Activated CD4-positive, alpha-beta T cell treated with anti-CD3 and anti-CD28 coated beads for 36 hours (primary cell): Measurements from ENCODE around the gene TUBA3C. TPM values are rescaled to one million over a fixed set of nuclear protein-coding genes. Genes with fewer than 3 reads are reported as not detected.
"Not testable (repeated sequence)": the region's sequence is repeated elsewhere in the genome, so short reads cannot be mapped to it uniquely, and the experiment has no call there.

Experiments
- ATAC-seq: fragments of 200-7000 bp; cut with Tn5 transposase; one replicate; pipeline ENCODE4 v1.10.0; 2021; ENCODE audit warnings: mild to moderate bottlenecking, moderate library complexity
- CTCF ChIA-PET: fragments of 350-600 bp; sonication (Branson Sonifier 250); formaldehyde crosslinking; loops from one replicate; lab custom pipeline; 2021; ENCODE audit warnings: antibody characterized with exemption; lab: Charles Lee
- POLR2A ChIA-PET: fragments of 350-600 bp; sonication (Branson Sonifier 250); formaldehyde crosslinking; loops from one replicate; lab custom pipeline; 2021; ENCODE audit warnings: antibody characterized with exemption, inconsistent platforms; lab: Charles Lee
- DNase-seq: peaks from one replicate; pipeline ENCODE4 v3.0.0-alpha.2; 2020
- H3K27ac Mint-ChIP-seq: one replicate; pipeline ENCODE4 v1.8.0; 2021; ENCODE audit warnings: mixed read lengths
- H3K27me3 Mint-ChIP-seq: one replicate; pipeline ENCODE4 v1.8.0; 2021; ENCODE audit warnings: mixed read lengths
- H3K36me3 Mint-ChIP-seq: one replicate; pipeline ENCODE4 v1.8.0; 2021; ENCODE audit warnings: low read depth, mixed read lengths
- H3K4me1 Mint-ChIP-seq: one replicate; pipeline ENCODE4 v1.8.0; 2021; ENCODE audit warnings: mixed read lengths
- H3K4me3 Mint-ChIP-seq: one replicate; pipeline ENCODE4 v1.8.0; 2021; ENCODE audit warnings: mild to moderate bottlenecking, moderate library complexity, mixed read lengths
- H3K9me3 Mint-ChIP-seq: one replicate; pipeline ENCODE4 v1.8.0; 2021; ENCODE audit warnings: low read depth, mixed read lengths
- intact Hi-C, 2 experiments: fragments of 100-400 bp; cut with DNase I in 1 of 2; cut with micrococcal nuclease in 1 of 2; formaldehyde crosslinking; loops; one replicate each; pipeline versions ENCODE4 v1.14.2 to v1.15.1; 2022 to 2024; cut with DNase I, micrococcal nuclease
- total RNA-seq, 2 experiments: library from RNA; stranded (reverse); gene quantifications; one replicate each; pipeline ENCODE4 v1.2.3, GENCODE V29; 2021

Gene TUBA3C
- total RNA-seq, 2 experiments from 2014 or later: not detected

GRCh38 chr13:19179916-19180315 lies 1.7 kb downstream of the TUBA3C start:
- Mint-ChIP-seq H3K27me3 (no peaks in the 10 kb centered on the region), H3K4me3 (no peak overlapping the region), H3K27ac (no peak overlapping the region), H3K4me1 (no peaks in the 10 kb centered on the region), H3K36me3 (no peaks in the 10 kb centered on the region), H3K9me3 (no peaks in the 10 kb centered on the region)
- ATAC-seq (no peak), DNase-seq (no peak)
- ChIA-PET CTCF (no interaction called here), POLR2A (no interaction called here)
- intact Hi-C loops: no loop called here

DNA sequence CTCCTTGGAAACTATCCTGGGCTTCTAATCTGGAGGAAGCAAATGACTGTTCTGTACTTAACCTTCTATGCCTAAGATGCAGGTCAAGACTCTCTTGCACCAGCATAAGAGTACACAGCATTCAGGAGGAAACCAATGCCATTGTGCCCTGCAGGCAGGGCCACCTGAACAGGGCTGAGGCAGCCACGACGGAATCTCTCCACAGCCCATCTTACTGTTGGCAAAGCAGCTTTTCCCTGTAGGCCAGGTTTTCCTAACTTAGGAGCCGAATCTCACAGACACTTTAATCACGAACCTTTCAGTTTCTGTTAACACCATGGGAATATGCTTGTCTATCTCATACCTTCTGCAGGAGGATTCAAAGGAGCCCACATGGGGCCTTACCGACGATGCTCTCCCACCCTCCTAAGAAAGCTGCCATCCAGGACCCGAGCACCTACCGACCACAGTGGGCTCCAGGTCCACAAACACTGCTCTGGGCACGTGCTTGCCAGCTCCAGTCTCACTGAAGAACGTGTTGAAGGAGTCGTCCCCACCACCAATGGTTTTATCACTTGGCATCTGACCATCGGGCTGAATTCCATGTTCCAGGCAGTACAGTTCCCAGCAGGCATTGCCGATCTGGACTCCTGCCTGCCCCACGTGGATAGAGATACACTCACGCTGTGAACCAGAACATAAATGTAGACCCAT lies 2.6 kb downstream of the TUBA3C start:
- intact Hi-C loops: no loop called here
- H3K4me1 Mint-ChIP-seq: no peaks in the 10 kb centered on the region

DNA sequence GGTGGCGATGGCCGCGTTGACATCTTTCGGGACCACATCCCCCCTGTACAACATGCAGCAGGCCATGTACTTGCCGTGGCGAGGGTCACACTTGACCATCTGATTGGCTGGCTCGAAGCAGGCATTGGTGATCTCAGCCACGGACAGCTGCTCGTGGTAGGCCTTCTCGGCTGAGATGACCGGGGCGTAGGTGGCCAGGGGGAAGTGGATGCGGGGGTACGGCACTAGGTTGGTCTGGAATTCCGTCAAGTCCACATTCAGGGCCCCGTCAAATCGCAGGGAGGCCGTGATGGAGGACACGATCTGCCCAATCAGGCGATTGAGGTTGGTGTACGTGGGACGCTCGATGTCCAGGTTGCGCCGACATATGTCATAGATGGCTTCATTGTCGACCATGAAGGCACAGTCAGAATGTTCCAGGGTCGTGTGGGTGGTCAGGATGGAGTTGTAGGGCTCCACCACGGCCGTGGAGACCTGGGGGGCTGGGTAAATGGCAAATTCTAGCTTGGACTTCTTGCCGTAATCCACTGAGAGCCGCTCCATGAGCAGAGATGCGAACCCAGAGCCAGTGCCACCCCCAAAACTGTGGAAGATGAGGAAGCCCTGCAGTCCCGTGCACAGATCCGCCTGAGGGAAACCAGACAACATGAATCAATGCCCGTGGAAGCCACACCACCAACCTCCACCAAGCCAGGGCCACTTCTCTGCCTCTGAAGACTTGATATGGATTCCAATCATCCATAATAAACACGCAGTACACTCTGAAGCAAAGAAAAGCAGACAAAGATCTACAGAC lies 4.4 kb downstream of the TUBA3C start:
- ATAC-seq, H3K27me3 Mint-ChIP-seq, H3K9me3 Mint-ChIP-seq, CTCF ChIA-PET, H3K27ac Mint-ChIP-seq, H3K4me1 Mint-ChIP-seq, H3K36me3 Mint-ChIP-seq, intact Hi-C loops, DNase-seq, H3K4me3 Mint-ChIP-seq, POLR2A ChIA-PET: not testable (repeated sequence)

More for the DNA sequence above, 2.6 kb downstream of the TUBA3C start:
- no peaks in the 10 kb centered on the region for H3K27me3 Mint-ChIP-seq
- no peak overlapping the region for H3K4me3 Mint-ChIP-seq
- ChIA-PET POLR2A (no interaction called here), CTCF (no interaction called here)
- H3K27ac Mint-ChIP-seq: no peak overlapping the region
- no peaks in the 10 kb centered on the region for H3K9me3 Mint-ChIP-seq
- DNase-seq: no peak
- no peak for ATAC-seq
- no peaks in the 10 kb centered on the region for H3K36me3 Mint-ChIP-seq

GRCh38 chr13:19173752-19174151 lies 7.9 kb downstream of the TUBA3C start:
- H3K4me1 Mint-ChIP-seq: no peaks in the 10 kb centered on the region
- DNase-seq (no peak), ATAC-seq (no peak)
- no peaks in the 10 kb centered on the region for H3K9me3 Mint-ChIP-seq
- POLR2A ChIA-PET: no interaction called here
- H3K36me3 Mint-ChIP-seq: no peaks in the 10 kb centered on the region
- H3K4me3 Mint-ChIP-seq: no peak overlapping the region
- no peak overlapping the region for H3K27ac Mint-ChIP-seq
- CTCF ChIA-PET: no interaction called here
- intact Hi-C loops: no loop called here
- no peaks in the 10 kb centered on the region for H3K27me3 Mint-ChIP-seq

- Mint-ChIP-seq H3K4me1 (no peaks in the 10 kb centered on the region), H3K36me3 (no peaks in the 10 kb centered on the region), H3K27me3 (no peaks in the 10 kb centered on the region), H3K9me3 (no peaks in the 10 kb centered on the region), H3K4me3 (no peak overlapping the region), H3K27ac (no peak overlapping the region)
- ChIA-PET POLR2A (no interaction called here), CTCF (no interaction called here)
- ATAC-seq: no peak
- DNase-seq: no peak
- intact Hi-C loops: no loop called here
Measured at GRCh38 chr13:19172647-19173030, 9.0 kb downstream of the TUBA3C start.

DNA sequence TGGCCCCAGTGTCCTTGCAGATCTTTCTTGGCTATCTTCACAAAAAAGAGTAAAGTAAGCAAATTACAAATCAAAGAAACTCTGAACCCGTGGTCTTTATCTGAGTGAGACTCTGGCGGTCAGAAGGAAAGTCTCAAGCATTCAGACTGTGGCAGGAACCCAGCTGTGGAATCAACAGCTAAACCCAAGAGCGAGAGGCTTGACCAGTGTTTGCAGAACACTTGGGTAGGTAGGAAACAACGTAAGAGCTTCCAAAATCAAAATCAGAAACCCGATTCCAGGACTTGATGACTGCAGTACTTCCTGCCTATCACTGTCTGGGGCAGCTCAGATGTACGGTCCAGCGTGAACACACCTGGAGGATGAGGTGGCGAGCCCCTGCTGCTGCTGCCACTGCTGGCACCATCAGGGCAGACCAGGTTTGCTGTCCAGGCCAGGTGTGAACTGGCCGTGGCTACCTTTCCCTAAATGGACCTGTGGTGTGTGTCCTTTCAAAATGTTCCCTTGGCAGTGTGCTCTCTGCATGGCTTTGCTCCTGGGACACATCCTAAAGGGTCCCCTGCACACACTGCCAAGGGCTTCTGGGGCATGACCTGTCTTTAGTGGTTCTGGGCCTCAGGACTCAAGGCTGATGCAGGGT lies 9.5 kb downstream of the TUBA3C start:
- ATAC-seq (no peak), DNase-seq (no peak)
- Mint-ChIP-seq H3K27ac (no peak overlapping the region), H3K27me3 (no peaks in the 10 kb centered on the region), H3K4me3 (no peak overlapping the region), H3K4me1 (no peaks in the 10 kb centered on the region), H3K9me3 (no peaks in the 10 kb centered on the region), H3K36me3 (no peaks in the 10 kb centered on the region)
- intact Hi-C loops: no loop called here
- POLR2A ChIA-PET: no interaction called here
- CTCF ChIA-PET: no interaction called here

DNA sequence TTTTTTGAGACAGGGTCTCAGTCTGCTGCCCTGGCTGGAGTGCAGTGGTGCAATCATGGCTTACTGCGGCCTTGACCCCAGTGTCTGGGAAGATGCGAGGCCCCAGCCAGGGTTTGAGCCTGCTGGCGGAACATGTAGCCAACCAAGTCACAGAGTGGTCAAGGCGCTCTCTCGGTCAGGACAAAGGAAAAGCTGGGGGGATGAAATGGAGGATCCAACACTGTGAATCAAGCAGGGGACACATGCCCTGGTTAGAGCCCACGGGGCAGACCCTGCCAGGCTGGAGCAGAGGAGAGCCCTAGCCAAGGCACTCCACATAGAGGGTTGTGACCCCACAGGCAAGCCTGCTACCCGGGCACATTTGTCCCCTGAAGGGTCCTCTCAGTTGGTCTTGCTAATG lies 10.1 kb downstream of the TUBA3C start:
- no peaks in the 10 kb centered on the region for H3K4me1 Mint-ChIP-seq
- H3K4me3 Mint-ChIP-seq: no peak overlapping the region
- DNase-seq (no peak), ATAC-seq (no peak)
- no peaks in the 10 kb centered on the region for H3K36me3 Mint-ChIP-seq
- POLR2A ChIA-PET: no interaction called here
- CTCF ChIA-PET: interaction anchor here (0.9 kb wide), 1 partner anchor 31 kb away, joined by 4 read pairs; no protein-coding TSS in a partner anchor
- H3K9me3 Mint-ChIP-seq: no peaks in the 10 kb centered on the region
- intact Hi-C loops: no loop called here
- no peak overlapping the region for H3K27ac Mint-ChIP-seq
- H3K27me3 Mint-ChIP-seq: no peaks in the 10 kb centered on the region

DNA sequence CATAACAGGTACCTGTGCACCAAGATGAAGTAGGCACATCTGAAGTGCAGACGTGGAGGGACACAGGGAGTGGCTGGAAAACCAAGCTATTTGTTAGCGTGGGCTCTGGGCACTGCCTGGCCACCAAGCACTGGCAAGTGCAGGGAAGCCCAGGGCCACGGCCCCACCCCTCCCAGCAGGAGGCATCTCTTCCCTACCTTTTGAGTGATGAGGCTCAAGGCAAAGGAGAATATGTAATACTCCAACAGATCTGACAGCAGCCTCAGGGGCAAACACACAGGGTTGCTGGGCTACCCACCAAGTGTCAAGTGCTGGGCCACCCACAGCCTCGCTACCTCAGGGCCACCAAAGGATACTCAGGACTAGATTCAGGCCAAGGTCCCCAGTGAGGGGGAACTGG lies 11.6 kb downstream of the TUBA3C start:
- DNase-seq (no peak), ATAC-seq (no peak)
- H3K4me1 Mint-ChIP-seq: no peaks in the 10 kb centered on the region
- H3K36me3 Mint-ChIP-seq: no peaks in the 10 kb centered on the region
- ChIA-PET POLR2A (no interaction called here), CTCF (interaction anchor here (1.0 kb wide), 1 partner anchor 16 kb away, joined by 3 read pairs; no protein-coding TSS in a partner anchor)
- H3K9me3 Mint-ChIP-seq: no peaks in the 10 kb centered on the region
- intact Hi-C loops: no loop called here
- no peak overlapping the region for H3K27ac Mint-ChIP-seq
- H3K27me3 Mint-ChIP-seq: no peaks in the 10 kb centered on the region
- no peak overlapping the region for H3K4me3 Mint-ChIP-seq

DNA sequence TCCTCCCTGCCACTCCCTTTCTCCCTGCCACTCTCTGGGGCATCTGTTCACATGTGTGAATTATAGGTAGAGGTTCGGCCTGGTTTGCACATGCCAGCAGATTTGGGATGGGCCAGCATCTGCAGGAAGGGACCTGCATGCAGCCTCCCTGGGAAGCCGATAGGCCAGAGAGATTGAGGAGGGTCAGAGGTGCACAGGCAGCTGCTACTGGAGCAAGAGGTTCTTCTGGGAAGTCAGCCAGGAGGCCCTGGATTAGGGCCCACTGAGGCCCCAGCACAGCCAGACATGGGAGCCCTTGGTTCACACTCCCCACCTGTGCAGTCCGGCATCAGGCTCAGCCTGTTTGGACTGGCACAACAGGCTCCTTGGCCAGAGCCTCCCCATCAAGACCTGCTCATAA lies 12.1 kb downstream of the TUBA3C start:
- Mint-ChIP-seq H3K27me3 (no peaks in the 10 kb centered on the region), H3K4me3 (no peak overlapping the region), H3K27ac (no peak overlapping the region), H3K4me1 (no peaks in the 10 kb centered on the region), H3K9me3 (no peaks in the 10 kb centered on the region), H3K36me3 (no peaks in the 10 kb centered on the region)
- intact Hi-C loops: no loop called here
- no peak for ATAC-seq
- DNase-seq: no peak
- ChIA-PET POLR2A (no interaction called here), CTCF (interaction anchor here (1.0 kb wide), 1 partner anchor 15 kb away, joined by 3 read pairs; no protein-coding TSS in a partner anchor)

- intact Hi-C loops: no loop called here
- POLR2A ChIA-PET: no interaction called here
- DNase-seq: no peak
Measured at GRCh38 chr13:19161308-19161707, 20.3 kb downstream of the TUBA3C start.

GRCh38 chr13:19159761-19160420 lies 21.7 kb downstream of the TUBA3C start:
- Mint-ChIP-seq H3K27me3 (peaks cover 2% of the 10 kb centered on the region), H3K4me1 (no peaks in the 10 kb centered on the region), H3K9me3 (peaks cover 9% of the 10 kb centered on the region), H3K36me3 (no peaks in the 10 kb centered on the region), H3K4me3 (no peak overlapping the region), H3K27ac (no peak overlapping the region)
- intact Hi-C loops: loop anchor here in 1 of 2 experiments (10.0 kb wide), 3 partner anchors 55 to 425 kb away; no protein-coding TSS in a partner anchor
- ATAC-seq: no peak
- ChIA-PET POLR2A (no interaction called here), CTCF (no interaction called here)
- DNase-seq: no peak

More at GRCh38 chr13:19161308-19161707, 20.3 kb downstream of the TUBA3C start:
- ATAC-seq: no peak
- H3K36me3 Mint-ChIP-seq: no peaks in the 10 kb centered on the region
- H3K4me3 Mint-ChIP-seq: no peak overlapping the region
- CTCF ChIA-PET: no interaction called here
- H3K27ac Mint-ChIP-seq: no peak overlapping the region
- peaks cover 2% of the 10 kb centered on the region for H3K27me3 Mint-ChIP-seq
- peaks cover 9% of the 10 kb centered on the region for H3K9me3 Mint-ChIP-seq
- no peaks in the 10 kb centered on the region for H3K4me1 Mint-ChIP-seq
